GM06990 (cell line): ENCODE data around the gene ZNF280C.

Experiments
- DNase-seq: peaks from one replicate; pipeline ENCODE4 v3.0.0-alpha.2; 2011; ENCODE audit not compliant: insufficient read length; ENCODE audit errors: extremely low read depth
- H3K27me3 ChIP-seq: replicated peaks from 2 replicates; pipeline ENCODE4 v1.6.0; 2011; ENCODE audit warnings: low read length; ENCODE audit not compliant: control insufficient read depth, insufficient read depth
- H3K36me3 ChIP-seq: 2 replicates; pipeline ENCODE4 v1.5.1; 2011; ENCODE audit warnings: low read length; ENCODE audit not compliant: control insufficient read depth, insufficient read depth
- H3K4me3 ChIP-seq: replicated peaks from 2 replicates; pipeline ENCODE4 v1.5.1; 2011; ENCODE audit warnings: low read depth, mild to moderate bottlenecking, control low read depth, low read length
- TF ChIP-seq, protein P1 (sequence below): IDR thresholded peaks from 2 replicates; pipeline ENCODE4 v1.5.1; 2011; ENCODE audit warnings: low read length, control low read depth, mild to moderate bottlenecking, inconsistent platforms; ENCODE audit not compliant: insufficient read depth, poor library complexity, severe bottlenecking

Gene ZNF280C

DNA sequence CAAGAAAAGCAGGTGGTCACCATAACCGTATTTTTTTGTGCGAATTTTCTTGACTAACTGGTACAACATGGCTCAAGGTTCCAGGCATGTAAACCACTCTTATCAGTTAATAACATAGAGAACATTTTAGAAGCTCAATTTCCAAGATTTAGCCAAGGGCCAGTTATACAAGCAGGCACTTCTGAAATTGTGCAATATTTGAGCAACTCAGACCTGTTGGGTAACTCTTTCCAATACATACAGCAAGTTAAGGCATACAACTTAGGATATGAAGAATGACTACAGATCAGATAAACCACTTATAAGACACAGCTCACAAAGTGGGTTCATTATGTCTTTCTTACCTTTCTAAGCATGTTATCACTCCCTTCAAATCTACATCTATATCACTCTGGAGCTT is 43.9 kb downstream of the ZNF280C start:
- Histone ChIP-seq H3K36me3 (no peaks in the 10 kb centered on the region; the same call in 1 of the 2 replicates), H3K27me3 (no peaks in the 10 kb centered on the region), H3K4me3 (no peak overlapping the region)
- TF ChIP-seq, protein P1, sequence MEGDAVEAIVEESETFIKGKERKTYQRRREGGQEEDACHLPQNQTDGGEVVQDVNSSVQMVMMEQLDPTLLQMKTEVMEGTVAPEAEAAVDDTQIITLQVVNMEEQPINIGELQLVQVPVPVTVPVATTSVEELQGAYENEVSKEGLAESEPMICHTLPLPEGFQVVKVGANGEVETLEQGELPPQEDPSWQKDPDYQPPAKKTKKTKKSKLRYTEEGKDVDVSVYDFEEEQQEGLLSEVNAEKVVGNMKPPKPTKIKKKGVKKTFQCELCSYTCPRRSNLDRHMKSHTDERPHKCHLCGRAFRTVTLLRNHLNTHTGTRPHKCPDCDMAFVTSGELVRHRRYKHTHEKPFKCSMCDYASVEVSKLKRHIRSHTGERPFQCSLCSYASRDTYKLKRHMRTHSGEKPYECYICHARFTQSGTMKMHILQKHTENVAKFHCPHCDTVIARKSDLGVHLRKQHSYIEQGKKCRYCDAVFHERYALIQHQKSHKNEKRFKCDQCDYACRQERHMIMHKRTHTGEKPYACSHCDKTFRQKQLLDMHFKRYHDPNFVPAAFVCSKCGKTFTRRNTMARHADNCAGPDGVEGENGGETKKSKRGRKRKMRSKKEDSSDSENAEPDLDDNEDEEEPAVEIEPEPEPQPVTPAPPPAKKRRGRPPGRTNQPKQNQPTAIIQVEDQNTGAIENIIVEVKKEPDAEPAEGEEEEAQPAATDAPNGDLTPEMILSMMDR, result no peak
- no peak for DNase-seq

DNA sequence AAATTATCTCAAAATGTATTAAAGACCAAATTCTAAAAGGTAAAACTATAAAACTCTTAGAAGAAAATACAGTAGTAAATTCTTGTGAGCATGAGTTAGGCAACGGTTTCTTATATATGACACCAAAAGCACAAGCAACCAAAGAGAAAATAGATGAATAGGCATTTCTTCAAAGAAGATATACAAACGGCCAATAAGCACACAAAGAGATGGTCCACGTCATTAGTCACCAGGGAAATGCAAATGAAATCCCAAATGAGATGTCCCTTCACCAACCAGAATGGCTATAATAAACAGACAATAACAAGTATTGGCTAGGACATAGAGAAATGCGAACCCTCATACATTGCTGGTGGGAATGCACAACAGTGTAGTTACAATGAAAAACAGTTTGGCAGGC is 52.4 kb downstream of the ZNF280C start:
- Histone ChIP-seq H3K4me3 (no peak overlapping the region), H3K36me3 (no peaks in the 10 kb centered on the region), H3K27me3 (no peaks in the 10 kb centered on the region)
- TF ChIP-seq, protein P1, result no peak
- no peak for DNase-seq

- TF ChIP-seq, protein P1, result no peak
- no peak overlapping the region for H3K4me3 ChIP-seq
- H3K36me3 ChIP-seq, result no peaks in the 10 kb centered on the region
- no peaks in the 10 kb centered on the region for H3K27me3 ChIP-seq
- DNase-seq, result no peak
Observed at GRCh38 chrX:130213376-130213775, 55.3 kb downstream of the ZNF280C start.

GRCh38 chrX:130212371-130212770 is 56.3 kb downstream of the ZNF280C start:
- no peaks in the 10 kb centered on the region for H3K27me3 ChIP-seq
- H3K4me3 ChIP-seq, result no peak overlapping the region
- TF ChIP-seq, protein P1, result no peak
- no peak for DNase-seq
- no peaks in the 10 kb centered on the region for H3K36me3 ChIP-seq

GRCh38 chrX:130211415-130212186 is 57.1 kb downstream of the ZNF280C start:
- no peak for DNase-seq
- H3K4me3 ChIP-seq, result no peak overlapping the region
- no peaks in the 10 kb centered on the region for H3K36me3 ChIP-seq
- TF ChIP-seq, protein P1, result no peak
- no peaks in the 10 kb centered on the region for H3K27me3 ChIP-seq
